ENCODE measurements around the gene HMGN2.

The HMGN2 gene

GRCh38 chr1:26517766-26518049 lies 45.5 kb downstream of the HMGN2 start:
- FAIRE-seq (no peak), DNase-seq (ENCODE audit: insufficient read length, low spot score) (no peak)
- TF ChIP-seq CTCF (IDR thresholded peaks at IDR 0.05; ENCODE audit: insufficient read depth, missing control alignments), result no peak

- FAIRE-seq (no peak), DNase-seq (ENCODE audit: insufficient read length, low spot score) (no peak)
- no peak for TF ChIP-seq CTCF (IDR thresholded peaks at IDR 0.05; ENCODE audit: insufficient read depth, missing control alignments)
These were observed 46.1 kb downstream of the HMGN2 start for GRCh38 chr1:26518355-26518754.

- no peak for FAIRE-seq
- no peak for TF ChIP-seq CTCF (IDR thresholded peaks at IDR 0.05; ENCODE audit: insufficient read depth, missing control alignments)
- DNase-seq (ENCODE audit: insufficient read length, low spot score), result no peak
These were observed 48.1 kb downstream of the HMGN2 start for GRCh38 chr1:26520339-26520738.

GRCh38 chr1:26521669-26522030 lies 49.4 kb downstream of the HMGN2 start:
- FAIRE-seq (no peak), DNase-seq (ENCODE audit: insufficient read length, low spot score) (no peak)
- TF ChIP-seq CTCF (IDR thresholded peaks at IDR 0.05; ENCODE audit: insufficient read depth, missing control alignments), result no peak

- DNase-seq (ENCODE audit: insufficient read length, low spot score), result no peak
- no peak for FAIRE-seq
- TF ChIP-seq CTCF (IDR thresholded peaks at IDR 0.05; ENCODE audit: insufficient read depth, missing control alignments), result no peak
These were observed 49.8 kb downstream of the HMGN2 start for GRCh38 chr1:26522073-26522472.

- DNase-seq (ENCODE audit: insufficient read length, low spot score) (no peak), FAIRE-seq (no peak)
- no peak for TF ChIP-seq CTCF (IDR thresholded peaks at IDR 0.05; ENCODE audit: insufficient read depth, missing control alignments)
These were observed 51.9 kb downstream of the HMGN2 start for GRCh38 chr1:26524181-26524580.
